Loucy (cell line): ENCODE data around the gene PLPPR5.

Source experiments
- H2AFZ ChIP-seq: fragments of 200-600 bp; sonication (generic); 2 replicates; pipeline ENCODE4 v1.6.0; 2016; ENCODE audit warnings: antibody characterized with exemption, mild to moderate bottlenecking, low read length, moderate library complexity
- H3F3A ChIP-seq: fragments of 200-600 bp; 2 replicates; pipeline ENCODE4 v1.6.0; 2016; ENCODE audit warnings: antibody characterized with exemption, low read depth, mild to moderate bottlenecking
- H3K27me3 ChIP-seq: fragments of 200-600 bp; sonication (generic); 2 replicates; pipeline ENCODE4 v1.6.1; 2014; ENCODE audit warnings: low read length, mild to moderate bottlenecking; ENCODE audit not compliant: insufficient read depth, poor library complexity, severe bottlenecking
- H3K36me3 ChIP-seq: fragments of 200-600 bp; sonication (generic); 2 replicates; pipeline ENCODE4 v1.6.1; 2016; ENCODE audit warnings: low read length; ENCODE audit not compliant: insufficient read depth
- H3K4me1 ChIP-seq: fragments of 200-600 bp; sonication (generic); 2 replicates; pipeline ENCODE4 v1.5.1; 2014; ENCODE audit warnings: low read length, mild to moderate bottlenecking; ENCODE audit not compliant: insufficient read depth, poor library complexity, severe bottlenecking
- H3K4me2 ChIP-seq: fragments of 200-600 bp; sonication (generic); 2 replicates; pipeline ENCODE4 v1.6.0; 2014; ENCODE audit warnings: antibody characterized with exemption, low read length, low read depth, mild to moderate bottlenecking; ENCODE audit not compliant: poor library complexity, severe bottlenecking
- H3K4me3 ChIP-seq: fragments of 200-600 bp; sonication (generic); 2 replicates; pipeline ENCODE4 v1.5.1; 2014; ENCODE audit warnings: low read length, mild to moderate bottlenecking, mixed read lengths; ENCODE audit not compliant: poor library complexity, severe bottlenecking
- H3K79me2 ChIP-seq: fragments of 200-600 bp; sonication (generic); 2 replicates; pipeline ENCODE4 v1.6.1; 2014; ENCODE audit warnings: low read length; ENCODE audit not compliant: insufficient read depth
- H3K9ac ChIP-seq: fragments of 200-600 bp; sonication (generic); 2 replicates; pipeline ENCODE4 v1.6.0; 2014; ENCODE audit warnings: mild to moderate bottlenecking, low read depth, low read length, moderate library complexity; ENCODE audit not compliant: poor library complexity, severe bottlenecking
- H3K9me2 ChIP-seq: fragments of 200-600 bp; sonication (generic); replicated peaks from 2 replicates; pipeline ENCODE4 v1.6.1; 2016; ENCODE audit warnings: low read depth, low read length, mixed read lengths
- H3K9me3 ChIP-seq: fragments of 200-600 bp; sonication (generic); 2 replicates; pipeline ENCODE4 v1.6.1; 2014; ENCODE audit warnings: mild to moderate bottlenecking, antibody characterized with exemption, low read length, low read depth; ENCODE audit not compliant: insufficient read depth
- H4K20me1 ChIP-seq: fragments of 200-600 bp; sonication (generic); 2 replicates; pipeline ENCODE4 v1.6.0; 2014; ENCODE audit warnings: antibody characterized with exemption, low read length, mild to moderate bottlenecking; ENCODE audit not compliant: insufficient read depth, poor library complexity, severe bottlenecking
- EZH2phosphoT487 ChIP-seq: fragments of 200-600 bp; IDR thresholded peaks from 2 replicates; pipeline ENCODE4 v1.6.1; 2018; ENCODE audit warnings: antibody characterized with exemption, mild to moderate bottlenecking, moderate library complexity, borderline replicate concordance
- TF ChIP-seq, protein P1 (sequence below): fragments of 200-600 bp; sonication (generic); conservative IDR thresholded peaks from 2 replicates; pipeline ENCODE4 v1.5.1; 2014; ENCODE audit warnings: mild to moderate bottlenecking, antibody characterized with exemption, low read length

Gene PLPPR5

DNA sequence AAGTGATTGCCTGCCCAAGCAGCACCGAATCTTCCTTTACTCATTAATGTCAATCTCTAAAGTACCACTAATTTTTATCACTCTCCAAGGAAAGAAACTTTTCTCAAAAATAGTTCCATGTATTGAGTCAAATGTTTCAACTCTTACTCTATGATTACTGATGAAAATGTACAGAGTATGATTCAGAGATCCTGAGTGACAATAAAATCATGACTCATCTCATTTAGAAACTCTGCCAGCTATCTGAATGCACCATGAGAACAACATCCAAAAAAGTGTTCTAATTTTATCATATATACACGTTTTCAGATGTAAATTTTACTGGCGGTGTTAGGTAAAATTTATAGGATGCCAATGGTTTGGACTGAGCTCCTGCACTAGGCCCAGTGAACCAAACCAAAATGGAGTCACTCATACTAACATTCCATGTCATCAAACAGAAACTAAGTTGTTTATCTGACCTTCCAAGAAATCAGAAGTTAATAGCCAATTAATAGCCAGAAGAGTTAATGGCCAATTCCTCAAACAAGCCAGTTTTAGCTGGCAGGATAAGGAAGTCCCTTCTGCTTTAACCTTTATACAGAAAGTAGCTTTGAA is 22.6 kb downstream of the PLPPR5 start:
- no peak overlapping the region for H3K9ac ChIP-seq
- H3K79me2 ChIP-seq = no peaks in the 10 kb centered on the region
- H3K4me1 ChIP-seq = no peaks in the 10 kb centered on the region
- no peak overlapping the region for H3K4me3 ChIP-seq
- no peaks in the 10 kb centered on the region for H3K9me3 ChIP-seq
- H2AFZ ChIP-seq = no peak overlapping the region
- H3F3A ChIP-seq = no peaks in the 10 kb centered on the region
- H3K27me3 ChIP-seq = no peaks in the 10 kb centered on the region
- no peaks in the 10 kb centered on the region for H3K9me2 ChIP-seq
- no peak overlapping the region for H3K4me2 ChIP-seq
- no peak for TF ChIP-seq EZH2phosphoT487
- TF ChIP-seq, protein P1, sequence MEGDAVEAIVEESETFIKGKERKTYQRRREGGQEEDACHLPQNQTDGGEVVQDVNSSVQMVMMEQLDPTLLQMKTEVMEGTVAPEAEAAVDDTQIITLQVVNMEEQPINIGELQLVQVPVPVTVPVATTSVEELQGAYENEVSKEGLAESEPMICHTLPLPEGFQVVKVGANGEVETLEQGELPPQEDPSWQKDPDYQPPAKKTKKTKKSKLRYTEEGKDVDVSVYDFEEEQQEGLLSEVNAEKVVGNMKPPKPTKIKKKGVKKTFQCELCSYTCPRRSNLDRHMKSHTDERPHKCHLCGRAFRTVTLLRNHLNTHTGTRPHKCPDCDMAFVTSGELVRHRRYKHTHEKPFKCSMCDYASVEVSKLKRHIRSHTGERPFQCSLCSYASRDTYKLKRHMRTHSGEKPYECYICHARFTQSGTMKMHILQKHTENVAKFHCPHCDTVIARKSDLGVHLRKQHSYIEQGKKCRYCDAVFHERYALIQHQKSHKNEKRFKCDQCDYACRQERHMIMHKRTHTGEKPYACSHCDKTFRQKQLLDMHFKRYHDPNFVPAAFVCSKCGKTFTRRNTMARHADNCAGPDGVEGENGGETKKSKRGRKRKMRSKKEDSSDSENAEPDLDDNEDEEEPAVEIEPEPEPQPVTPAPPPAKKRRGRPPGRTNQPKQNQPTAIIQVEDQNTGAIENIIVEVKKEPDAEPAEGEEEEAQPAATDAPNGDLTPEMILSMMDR = no peak
- H4K20me1 ChIP-seq = no peaks in the 10 kb centered on the region
- H3K36me3 ChIP-seq = no peaks in the 10 kb centered on the region

DNA sequence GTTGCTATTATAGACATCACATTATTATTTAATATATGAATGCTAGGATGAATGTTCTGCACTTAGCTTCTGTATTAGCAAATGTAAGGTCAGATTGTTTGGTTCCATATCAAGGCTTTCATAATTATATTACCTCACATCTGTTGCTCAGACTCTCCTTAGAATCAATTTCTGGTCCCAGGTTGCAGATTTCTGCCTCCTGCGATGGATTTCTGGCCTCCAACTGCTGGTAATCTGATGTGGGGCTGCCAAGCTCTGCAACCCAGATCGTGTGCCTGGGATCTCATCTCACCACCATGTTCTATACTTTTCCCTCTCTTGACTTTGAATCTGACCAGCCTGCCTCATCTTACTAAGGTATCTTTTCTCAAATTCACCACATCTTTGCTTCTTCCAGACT is 25.2 kb downstream of the PLPPR5 start:
- H3K9me2 ChIP-seq = no peaks in the 10 kb centered on the region
- H3K9ac ChIP-seq = no peak overlapping the region
- H3K79me2 ChIP-seq = no peaks in the 10 kb centered on the region
- TF ChIP-seq, protein P1 = no peak
- TF ChIP-seq EZH2phosphoT487 = no peak
- H3K4me1 ChIP-seq = no peaks in the 10 kb centered on the region
- H3K27me3 ChIP-seq = no peaks in the 10 kb centered on the region
- no peak overlapping the region for H3K4me3 ChIP-seq
- H4K20me1 ChIP-seq = no peaks in the 10 kb centered on the region
- no peaks in the 10 kb centered on the region for H3F3A ChIP-seq
- no peak overlapping the region for H3K4me2 ChIP-seq
- no peaks in the 10 kb centered on the region for H3K9me3 ChIP-seq
- H3K36me3 ChIP-seq = no peaks in the 10 kb centered on the region
- no peak overlapping the region for H2AFZ ChIP-seq

DNA sequence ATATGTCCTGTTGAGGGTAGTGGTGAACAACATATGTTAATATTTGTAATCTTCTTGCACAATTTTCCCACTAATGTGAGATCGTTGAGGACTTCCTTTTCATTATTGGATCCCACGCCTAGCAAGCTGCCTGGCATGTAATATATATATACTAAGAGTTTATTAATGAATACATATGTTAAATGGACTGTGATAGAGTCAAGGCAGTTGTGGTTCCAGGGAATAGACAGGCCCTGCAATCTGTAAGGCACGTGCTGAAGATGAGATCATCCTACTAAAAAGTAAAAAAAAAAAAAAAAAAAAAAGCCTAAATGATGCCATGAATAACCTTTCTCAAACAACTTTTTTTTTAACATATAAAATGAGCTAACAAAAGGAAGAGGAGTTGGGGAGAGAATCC is 28.9 kb downstream of the PLPPR5 start:
- Histone ChIP-seq H3K36me3 (no peaks in the 10 kb centered on the region), H3K79me2 (no peaks in the 10 kb centered on the region), H3K4me1 (no peaks in the 10 kb centered on the region), H3K4me3 (no peak overlapping the region), H3K4me2 (no peak overlapping the region), H3K9ac (no peak overlapping the region), H3F3A (no peaks in the 10 kb centered on the region), H3K9me3 (no peaks in the 10 kb centered on the region), H3K27me3 (no peaks in the 10 kb centered on the region), H2AFZ (no peak overlapping the region), H3K9me2 (no peaks in the 10 kb centered on the region), H4K20me1 (no peaks in the 10 kb centered on the region)
- TF ChIP-seq, protein P1 = no peak
- no peak for TF ChIP-seq EZH2phosphoT487
